ENCODE results near the gene CDKN2C.
"Not testable (repeated sequence)": the region's sequence is repeated elsewhere in the genome, so short reads cannot be mapped to it uniquely, and the experiment has no call there.

Gene CDKN2C

GRCh38 chr1:50969611-50970508, at the start of gene CDKN2C:
TSS of gene CDKN2C (plus strand) at chr1:50970245. CDS start at chr1:50970369, 124 bp downstream.
- peak; percentile 48 for DNase-seq

DNA sequence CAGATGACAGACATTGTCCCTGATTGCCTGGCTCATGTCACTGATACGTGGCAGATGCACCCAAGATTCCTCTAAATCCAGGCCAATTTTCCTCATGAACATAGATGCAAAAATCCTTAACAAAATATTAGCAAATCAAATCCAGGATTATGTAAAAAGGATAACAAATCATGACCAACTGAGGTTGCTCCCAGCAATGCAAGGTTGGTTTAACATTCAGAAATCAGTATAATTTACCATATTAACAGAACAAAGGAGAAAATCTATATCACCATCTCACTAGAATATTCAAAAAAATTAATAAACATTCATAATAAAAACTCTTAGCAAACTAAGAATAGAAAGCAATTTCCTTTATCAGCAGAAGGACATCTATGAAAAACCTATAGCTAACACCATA, 49.6 kb upstream of the CDKN2C start:
- no peak for DNase-seq

DNA sequence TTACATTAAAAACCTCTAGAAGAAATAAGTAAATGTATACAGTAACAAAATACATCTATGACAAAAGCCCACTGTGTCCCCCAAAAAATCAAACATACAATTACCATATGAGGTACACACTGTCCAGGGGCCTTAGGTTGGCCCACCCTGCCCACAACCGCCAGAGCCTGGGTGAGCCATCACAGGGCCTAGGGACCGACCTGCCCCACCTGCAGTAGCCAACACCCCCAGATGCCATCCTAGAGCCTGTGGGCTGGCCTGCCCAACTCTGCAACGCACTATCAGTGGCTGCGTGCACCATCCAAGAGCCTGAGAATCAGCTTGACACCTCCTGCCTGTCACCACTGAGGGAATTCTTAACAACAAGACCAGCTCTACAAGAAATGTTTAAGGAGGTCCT, 49.0 kb upstream of the CDKN2C start:
- no peak for DNase-seq

GRCh38 chr1:50923564-50923963, 46.5 kb upstream of the CDKN2C start:
- DNase-seq: no peak

GRCh38 chr1:50929376-50929958, 40.6 kb upstream of the CDKN2C start:
- DNase-seq: no peak

DNA sequence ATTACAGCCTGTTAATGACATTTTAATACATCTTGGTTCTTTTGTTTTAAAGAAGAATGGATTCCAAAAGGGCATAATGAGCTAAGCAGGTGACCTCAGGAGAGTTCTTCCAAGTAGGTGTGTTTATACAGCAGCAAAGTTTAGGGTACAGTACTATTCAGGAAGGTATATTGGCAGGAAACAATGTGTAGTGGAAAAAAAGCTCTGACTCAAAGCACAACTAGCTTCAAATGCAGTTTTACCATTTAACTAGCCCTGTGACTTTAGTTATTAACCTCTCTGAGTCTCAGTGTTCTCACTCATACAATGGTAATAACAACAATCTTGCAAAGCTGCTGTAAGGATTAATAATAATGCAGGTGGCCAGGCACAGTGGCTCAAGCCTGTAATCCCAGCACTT, 39.9 kb upstream of the CDKN2C start:
- no peak for DNase-seq

DNA sequence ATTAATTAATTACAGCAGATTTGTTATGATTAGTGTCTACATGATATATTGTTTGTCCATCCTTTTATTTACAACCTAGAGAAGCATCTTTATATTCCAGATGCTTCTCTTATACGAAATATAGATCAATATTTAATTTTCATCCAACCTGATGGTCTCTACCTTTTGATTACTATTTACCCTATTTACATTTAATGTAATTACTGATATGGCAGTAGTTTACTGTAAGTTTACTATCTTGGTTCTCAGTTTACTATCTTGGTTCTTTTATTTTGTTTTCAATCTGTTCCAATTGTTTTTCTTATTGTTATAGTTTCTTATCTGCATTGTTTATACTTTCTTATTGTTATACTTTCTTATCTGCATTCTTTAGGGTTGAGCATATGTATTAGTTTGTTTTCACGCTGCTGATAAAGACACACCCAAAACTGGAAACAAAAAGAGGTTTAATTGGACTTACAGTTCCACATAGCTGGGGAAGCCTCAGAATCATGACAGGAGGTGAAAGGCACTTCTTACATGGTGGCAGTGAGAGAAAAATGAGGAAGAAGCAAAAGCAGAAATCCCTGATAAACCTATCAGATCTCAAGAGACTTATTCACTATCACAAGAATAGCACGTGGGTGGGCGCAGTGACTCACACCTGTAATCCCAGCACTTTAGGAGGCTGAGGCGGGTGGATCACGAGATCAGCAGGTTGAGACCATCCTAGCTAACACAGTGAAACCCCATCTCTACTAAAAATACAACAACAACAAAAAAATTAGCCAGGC, 38.9 kb upstream of the CDKN2C start:
- DNase-seq: peak; percentile 45

GRCh38 chr1:50932043-50932442, 38.0 kb upstream of the CDKN2C start:
- not testable (repeated sequence) for DNase-seq

GRCh38 chr1:50933770-50934169, 36.3 kb upstream of the CDKN2C start:
- not testable (repeated sequence) for DNase-seq

DNA sequence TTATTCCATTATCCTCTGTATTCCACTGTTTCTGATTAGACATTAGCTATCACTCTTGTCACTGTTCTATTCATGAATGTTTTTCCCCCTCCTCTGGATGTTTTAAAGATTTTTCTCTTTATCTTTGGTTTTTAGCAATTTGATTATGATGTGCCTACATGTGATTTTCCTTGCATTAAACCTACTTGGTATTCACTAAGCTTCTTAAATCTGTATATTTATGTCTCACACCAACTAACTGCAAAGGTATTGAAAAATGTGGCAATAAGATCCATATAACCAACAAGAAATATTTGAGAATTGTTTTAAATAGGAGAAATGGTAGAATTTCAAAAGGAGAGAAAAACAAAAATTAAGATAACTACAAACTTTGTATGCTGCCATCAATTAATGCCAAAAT, 35.2 kb upstream of the CDKN2C start:
- DNase-seq: no peak

DNA sequence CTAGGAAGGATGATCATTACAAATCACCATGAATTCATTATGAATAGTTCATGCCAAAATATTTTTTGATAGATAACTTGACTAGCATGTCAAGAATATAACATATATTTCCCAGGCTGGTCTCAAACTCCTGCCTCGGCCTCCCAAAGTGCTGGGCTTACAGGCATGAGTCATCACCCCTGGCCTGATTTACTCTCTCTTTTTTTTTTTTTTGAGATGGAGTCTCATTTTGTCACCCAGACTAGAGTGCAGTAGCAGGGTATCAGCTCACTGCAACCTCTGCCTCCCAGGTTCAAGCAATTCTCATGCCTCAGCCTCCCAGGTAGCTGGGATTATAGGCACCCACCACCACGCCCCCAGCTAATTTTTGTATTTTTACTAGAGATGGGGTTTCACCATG, 34.8 kb upstream of the CDKN2C start:
- not testable (repeated sequence) for DNase-seq

- DNase-seq: no peak
Measured at GRCh38 chr1:50936321-50936720, 33.7 kb upstream of the CDKN2C start.

GRCh38 chr1:50940291-50940690, 29.8 kb upstream of the CDKN2C start:
- DNase-seq: no peak

DNA sequence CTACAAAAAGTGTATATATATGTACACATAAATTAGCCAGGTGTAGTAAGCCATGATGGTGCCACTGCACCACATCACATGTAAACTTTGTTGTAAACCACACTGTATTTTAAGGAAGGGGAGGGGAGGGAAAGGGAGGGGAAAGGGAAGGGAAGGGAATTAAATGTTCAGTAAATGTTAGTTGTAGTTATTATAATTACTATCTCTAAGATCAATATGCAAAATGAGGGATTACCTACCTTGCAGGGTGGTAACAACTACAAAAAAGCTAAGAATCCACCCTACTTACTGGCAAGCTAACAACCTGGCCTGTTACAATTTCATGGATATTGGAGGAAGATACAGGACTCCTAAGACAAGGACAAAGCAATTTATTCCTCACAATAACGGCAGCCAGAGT, 27.7 kb upstream of the CDKN2C start:
- DNase-seq: no peak

GRCh38 chr1:50949286-50949982, 20.6 kb upstream of the CDKN2C start:
- no peak for DNase-seq

GRCh38 chr1:50950396-50950795, 19.6 kb upstream of the CDKN2C start:
- DNase-seq: no peak

GRCh38 chr1:50952566-50952965, 17.5 kb upstream of the CDKN2C start:
- not testable (repeated sequence) for DNase-seq

DNA sequence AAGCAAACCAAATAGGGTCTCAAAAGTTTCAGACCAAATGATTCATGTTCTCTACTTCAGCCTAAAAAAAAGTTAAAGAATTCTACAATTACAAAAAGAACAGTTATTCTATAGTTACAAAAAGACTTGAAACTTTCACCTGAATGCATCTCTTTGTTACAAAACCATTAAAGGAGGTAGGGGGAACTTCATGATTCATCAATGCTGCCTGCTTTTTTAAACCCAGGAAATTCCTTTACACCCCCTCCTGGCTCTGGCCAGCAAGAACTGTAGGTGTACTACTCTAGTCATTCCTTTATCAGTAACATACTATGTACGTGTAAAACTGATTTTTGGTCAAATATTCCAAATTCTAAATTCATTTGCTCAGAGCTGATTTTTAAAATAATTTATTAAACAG, 14.9 kb upstream of the CDKN2C start:
- DNase-seq: no peak

DNA sequence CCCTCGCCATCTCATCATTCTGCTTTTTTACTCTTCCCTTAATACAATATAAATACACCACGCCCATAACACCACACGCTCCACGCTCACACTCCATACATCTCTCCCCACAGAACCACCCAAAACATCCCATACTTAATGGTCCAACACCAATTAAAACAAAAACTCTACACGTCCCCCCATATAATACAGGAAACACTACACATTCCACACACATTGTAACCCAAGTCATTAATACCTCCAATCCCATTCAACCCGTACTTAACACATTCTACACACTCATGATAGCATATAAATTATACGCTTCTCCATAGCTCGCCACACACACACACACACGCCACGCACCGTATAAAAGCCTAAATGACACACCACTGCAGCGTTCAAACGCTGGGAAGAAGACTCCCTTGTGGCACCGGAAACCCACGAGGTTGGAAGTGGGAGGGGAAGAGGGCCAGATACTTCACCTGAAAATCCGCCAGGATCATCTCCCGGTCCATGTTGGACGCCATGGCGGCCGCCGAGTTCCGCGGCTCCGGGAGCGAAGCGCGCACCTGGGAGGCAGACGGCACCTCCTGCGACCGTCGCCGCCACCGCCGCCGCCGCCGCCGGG, 10.6 kb upstream of the CDKN2C start:
- DNase-seq: no peak

DNA sequence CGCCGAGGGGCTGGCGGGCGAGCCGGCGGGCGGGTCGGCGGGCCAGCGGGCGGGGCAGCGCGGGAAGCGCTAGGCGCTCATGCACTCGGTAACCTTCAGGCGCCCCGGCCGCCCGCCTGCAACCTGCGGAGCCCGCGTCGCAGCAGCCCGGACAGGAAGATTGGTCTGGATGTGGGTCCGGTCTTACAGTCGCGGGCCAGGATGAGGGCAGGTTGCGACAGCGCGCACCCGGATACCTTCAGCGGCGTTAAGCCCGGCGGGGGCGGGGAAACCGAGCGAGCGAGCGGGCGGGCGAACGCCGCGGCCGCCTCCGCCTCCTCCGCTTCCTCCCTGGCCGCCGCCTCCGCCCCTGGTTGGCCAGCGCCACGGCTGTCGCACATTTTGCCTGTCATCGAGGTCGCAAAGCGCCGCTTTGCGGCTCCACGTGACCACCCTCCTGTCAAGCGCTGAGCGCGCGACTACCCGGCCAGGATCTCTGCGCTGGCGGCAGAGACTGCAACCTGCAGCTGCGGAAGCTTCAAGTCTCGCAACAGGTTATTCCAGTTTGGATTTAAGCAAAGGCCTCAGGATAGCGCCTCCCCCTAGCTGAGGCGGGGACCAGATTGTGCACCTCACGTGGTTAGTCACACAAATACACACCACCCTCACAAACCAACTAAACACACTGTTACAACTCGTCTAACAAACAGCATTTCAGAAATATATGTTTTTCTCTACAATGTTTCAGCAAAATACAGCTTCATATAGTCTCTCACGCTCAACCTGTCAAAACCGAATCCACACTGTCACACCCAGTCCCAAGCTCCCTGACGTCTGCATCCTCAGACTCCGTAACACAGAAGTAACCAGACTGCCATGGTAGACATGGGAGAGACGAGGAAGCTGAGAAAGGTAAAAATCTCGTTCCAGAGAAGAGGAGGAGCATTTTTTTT, 9.9 kb upstream of the CDKN2C start, which contains the start of gene FAF1:
TSS of gene FAF1 (minus strand) at position 355 of the 932 bp plus-strand sequence. CDS start 456 bp downstream, outside the sequence.
- peak; percentile 97 for DNase-seq

DNA sequence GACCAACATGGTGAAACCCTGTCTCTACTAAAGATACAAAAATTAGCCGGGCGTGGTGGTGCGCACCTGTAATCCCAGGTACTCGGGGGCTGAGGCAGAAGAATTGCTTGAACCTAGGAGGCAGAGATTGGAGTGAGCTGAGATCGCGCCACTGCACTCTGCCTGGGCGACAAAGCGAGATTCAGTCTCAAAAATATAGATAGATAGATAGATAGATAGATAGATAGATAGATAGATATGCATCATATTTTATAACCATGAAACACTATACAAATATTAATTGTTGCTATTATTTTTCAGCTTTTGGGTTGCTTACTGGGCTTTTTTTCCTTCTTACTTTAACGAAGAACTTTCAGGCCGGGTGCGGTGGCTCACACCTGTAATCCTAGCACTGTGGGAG, 5.2 kb upstream of the CDKN2C start:
- no peak for DNase-seq
